Left lobe of liver (tissue), 2 donors: Measurements from ENCODE around the gene PAPPA2. TPM values are rescaled to one million over a fixed set of nuclear protein-coding genes. Genes with fewer than 3 reads are reported as not detected.
"Not testable (repeated sequence)": the region's sequence is repeated elsewhere in the genome, so short reads cannot be mapped to it uniquely, and the experiment has no call there.

Source experiments
- ATAC-seq: fragments of 200-7000 bp; cut with Tn5 transposase; one replicate; pipeline ENCODE4 v1.9.1; 2020; ENCODE audit warnings: mild to moderate bottlenecking, moderate library complexity
- DNase-seq: peaks from one replicate; pipeline ENCODE4 v3.0.0-alpha.2; 2020; ENCODE audit warnings: low spot score
- total RNA-seq: library from RNA; stranded (reverse); gene quantifications from one replicate; pipeline ENCODE4 v1.2.1, GENCODE V29; 2021
- donor health status: DM: no; HTN: no; CAD: no; lungs with moderate emphysema.
- donor health status: DM: no; HTN: yes; CAD: no.

PAPPA2 gene
- total RNA-seq, 1 donor from 2014 or later, result 0.45 TPM

DNA sequence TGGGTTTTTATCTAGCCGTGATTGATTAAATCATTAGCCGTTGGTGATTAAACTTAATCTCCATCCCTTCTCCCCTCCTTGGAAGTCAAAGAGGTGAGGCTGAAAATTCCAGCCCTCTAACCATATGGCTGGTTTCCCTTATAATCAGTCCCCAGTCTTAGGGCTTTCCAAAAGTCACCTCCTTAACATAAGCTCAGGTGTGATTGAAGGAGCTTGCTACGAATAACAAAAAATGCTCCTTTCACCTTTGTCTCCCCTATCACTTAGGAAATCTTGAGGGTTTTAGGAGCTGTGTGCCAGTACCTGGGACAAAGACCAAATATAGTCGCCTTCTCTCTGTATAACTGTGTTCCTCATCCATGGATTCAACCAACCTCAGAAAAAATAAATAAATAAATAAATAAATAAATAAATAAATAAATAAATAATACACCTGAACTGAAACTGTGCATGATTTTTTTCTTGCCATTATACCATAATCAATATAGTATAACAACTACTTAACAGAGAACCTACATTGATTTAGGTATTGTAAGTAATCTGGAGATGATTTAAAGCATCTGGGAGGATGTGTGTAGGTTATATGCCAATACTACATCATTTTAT is 82.2 kb downstream of the PAPPA2 start:
- DNase-seq (no peak), ATAC-seq (no peak)

DNA sequence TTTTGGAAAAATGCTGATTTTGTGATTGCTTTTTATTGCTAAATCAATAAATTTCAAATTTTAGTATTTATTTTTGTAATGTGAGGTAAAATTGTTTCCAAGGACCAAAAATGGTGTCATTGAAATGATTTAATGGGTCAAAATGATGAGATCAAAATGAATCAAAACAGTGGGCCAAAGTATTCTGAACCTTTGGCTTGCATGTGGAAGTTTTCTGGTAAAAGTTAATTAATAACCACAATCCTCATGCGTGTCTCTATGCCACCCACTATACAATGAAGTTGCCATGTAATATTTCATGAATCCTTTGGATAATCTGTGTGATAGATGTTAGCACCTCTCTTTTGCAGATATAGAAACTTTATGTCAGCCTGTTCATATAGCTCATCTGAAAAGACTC is 83.8 kb downstream of the PAPPA2 start:
- DNase-seq (no peak), ATAC-seq (peak; percentile 60)

DNA sequence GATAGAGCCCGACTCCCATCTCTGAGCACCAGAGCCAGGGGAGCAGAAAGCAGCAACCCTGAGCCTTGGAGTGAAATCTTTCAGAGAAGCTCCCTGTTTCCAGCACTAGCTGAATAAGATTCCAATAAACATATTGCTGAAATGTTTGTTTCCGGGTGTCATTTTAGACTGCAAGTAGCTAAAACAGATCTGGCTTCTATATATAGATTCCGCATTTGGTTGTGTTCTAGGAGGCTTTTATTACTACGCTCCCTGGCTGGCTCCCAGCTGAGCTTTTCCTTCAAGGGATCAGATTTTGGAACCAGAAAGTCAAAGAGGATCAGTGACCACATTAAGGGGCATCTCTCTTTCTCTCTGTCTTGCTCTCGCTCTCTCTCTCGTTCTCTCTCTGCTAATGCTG is 88.2 kb downstream of the PAPPA2 start:
- ATAC-seq (no peak), DNase-seq (no peak)

DNA sequence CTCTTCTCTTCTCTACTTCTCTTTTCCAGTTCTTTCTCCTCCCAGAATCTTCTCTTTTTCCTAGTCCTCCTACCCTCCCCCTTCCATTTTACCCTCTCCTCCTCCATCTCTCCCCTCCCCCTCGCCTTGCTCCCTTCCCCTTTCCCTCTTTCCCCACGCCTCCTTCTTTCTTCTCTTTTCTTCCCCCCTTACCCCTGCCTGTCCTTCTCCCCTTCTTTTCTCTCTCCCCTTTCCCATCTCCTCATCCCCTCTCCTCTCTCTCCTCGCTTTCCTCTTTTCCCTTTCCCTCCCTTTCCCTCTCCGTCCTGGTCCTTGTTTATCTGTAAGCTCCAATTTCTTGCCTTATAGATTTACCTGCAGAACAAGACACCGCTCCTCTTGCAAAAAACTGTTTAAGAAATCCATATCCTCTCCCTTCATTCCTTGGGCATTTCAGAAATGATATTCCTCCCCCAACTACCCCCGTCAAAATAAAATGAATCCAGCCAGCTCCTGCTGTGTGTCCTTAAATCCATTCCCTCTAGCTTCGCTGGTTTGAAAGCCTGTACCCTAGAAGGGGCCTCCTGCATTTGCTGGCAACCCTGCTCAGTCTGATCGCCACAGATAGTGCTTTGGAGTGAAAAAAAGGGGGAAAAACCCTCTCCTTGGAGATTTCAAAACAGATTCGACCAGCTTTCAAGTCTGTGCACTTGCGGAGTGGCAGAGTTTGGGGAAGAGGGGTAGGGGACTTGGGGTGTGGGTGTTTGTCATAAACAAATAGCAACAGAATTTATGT is 89.4 kb downstream of the PAPPA2 start:
- no peak for ATAC-seq

DNA sequence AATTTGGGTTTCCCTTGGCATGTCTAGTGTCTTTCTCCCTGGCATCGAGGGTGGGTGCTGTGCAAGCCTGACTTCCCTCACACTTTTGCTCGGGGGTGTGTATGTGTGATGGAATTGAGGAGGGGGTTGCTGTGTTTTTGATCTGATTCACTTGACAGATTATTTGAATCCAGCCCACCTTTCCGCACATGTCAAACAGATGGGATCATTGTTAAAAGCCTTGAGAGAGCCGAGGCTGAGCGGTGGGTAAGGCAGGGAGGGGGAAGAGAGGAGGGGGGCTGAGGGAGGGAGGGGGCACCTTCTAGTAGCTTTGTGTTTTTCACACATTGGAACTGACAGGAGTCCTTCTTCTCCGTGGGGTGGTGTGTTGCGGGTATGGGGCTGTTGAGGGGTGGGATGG is 90.0 kb downstream of the PAPPA2 start:
- DNase-seq, result no peak
- ATAC-seq, result no peak

More for the DNA sequence above, 89.4 kb downstream of the PAPPA2 start:
- DNase-seq, result no peak

DNA sequence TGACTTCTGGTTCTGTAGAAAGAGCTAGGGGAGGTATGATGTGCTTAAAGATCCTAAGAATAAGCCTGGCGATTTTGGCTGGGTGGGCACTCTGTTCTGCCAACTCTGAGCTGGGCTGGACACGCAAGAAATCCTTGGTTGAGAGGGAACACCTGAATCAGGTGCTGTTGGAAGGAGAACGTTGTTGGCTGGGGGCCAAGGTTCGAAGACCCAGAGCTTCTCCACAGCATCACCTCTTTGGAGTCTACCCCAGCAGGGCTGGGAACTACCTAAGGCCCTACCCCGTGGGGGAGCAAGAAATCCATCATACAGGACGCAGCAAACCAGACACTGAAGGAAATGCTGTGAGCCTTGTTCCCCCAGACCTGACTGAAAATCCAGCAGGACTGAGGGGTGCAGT is 93.3 kb downstream of the PAPPA2 start:
- no peak for DNase-seq
- no peak for ATAC-seq

DNA sequence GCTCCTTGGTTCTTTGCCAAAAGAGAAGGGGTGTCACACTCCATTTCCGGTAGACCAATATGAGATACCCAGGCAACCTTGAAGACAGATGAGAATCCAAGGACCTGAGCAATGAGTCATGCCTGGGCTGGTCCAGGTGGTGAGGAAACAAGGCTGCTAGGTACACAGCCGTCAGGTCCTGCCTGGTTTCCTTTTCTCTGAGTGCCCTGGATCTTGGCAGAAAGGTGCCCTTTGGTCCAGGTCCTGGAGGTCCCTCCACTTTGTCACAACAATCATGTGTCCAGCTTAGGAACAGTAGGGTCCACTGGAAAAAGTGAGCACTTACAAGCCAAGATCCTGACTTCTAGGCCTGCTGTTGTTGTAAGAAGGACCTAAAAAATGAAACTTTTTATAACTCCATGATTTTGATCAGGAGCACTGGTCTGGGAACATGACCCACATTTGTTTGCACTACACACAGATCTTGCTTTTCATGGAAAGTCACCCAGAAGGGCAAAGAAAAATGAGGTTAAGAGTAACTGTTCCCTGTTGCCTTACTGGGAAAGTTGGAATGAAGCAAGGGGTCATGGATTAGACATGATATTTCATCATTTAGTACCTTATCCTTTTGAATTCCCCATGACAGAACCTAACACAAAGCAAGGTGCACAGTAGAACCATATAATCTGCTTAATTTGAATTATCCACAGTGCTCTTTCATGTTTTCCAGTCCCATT is 94.7 kb downstream of the PAPPA2 start:
- DNase-seq (no peak), ATAC-seq (peak; percentile 61)

DNA sequence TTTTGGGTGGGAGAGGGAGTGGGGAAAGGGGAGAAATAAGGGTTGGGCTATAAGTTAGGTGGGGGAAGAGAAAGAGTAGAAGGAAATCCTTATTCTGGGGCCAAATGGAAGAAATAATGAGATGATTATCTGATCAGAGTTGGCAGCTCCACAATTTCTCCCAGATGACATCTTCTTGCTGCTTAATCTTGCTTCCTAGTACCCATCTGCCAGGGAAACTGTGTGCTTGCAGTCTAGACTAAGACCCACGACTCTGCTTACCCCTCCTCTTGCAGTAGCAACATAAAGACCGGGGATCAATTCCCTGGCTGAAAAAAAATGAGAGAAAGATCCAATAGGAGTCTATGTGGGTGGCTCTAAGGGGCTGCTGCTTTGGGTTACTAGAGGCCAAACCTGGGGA is 95.6 kb downstream of the PAPPA2 start:
- DNase-seq (no peak), ATAC-seq (no peak)

DNA sequence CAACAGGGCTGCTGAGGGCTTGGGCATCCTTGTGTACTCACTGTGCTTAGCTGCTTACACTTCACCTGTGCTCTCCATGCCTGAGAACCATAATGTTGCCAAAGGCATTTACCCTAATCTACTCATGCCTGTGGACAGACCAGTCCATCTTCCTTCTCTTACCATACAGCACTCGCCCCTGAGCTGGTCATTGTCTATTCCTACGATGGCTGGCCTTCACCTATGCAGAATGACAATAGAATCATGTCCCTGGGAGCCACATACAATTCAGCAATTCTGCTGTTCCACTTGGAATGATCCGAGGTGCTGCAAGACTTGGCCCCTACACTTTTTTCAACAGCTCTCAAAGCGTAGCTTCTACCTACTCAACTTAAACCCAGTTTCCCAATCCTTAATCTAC is 96.5 kb downstream of the PAPPA2 start:
- DNase-seq, result no peak
- ATAC-seq, result peak; percentile 15

DNA sequence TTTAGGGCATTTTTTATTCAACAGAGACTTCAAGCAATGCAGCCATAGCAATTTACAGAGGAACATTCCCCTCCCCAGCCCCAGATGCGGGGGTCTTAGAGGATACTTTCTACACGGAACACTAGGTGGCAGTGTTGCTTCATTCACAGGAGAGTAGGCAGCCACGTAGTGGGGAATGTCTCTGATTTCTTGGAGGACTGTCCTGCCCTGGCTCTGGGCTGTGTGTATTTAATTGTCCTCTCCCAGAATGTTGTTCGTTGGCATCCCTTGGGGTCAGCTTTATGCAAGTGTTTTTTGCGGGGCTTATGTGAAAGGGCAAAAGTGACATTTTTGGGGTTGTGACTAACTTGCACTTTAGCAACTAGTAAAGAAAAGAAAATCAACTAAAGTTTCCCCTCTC is 96.9 kb downstream of the PAPPA2 start:
- ATAC-seq, result peak; percentile 90
- DNase-seq, result no peak

DNA sequence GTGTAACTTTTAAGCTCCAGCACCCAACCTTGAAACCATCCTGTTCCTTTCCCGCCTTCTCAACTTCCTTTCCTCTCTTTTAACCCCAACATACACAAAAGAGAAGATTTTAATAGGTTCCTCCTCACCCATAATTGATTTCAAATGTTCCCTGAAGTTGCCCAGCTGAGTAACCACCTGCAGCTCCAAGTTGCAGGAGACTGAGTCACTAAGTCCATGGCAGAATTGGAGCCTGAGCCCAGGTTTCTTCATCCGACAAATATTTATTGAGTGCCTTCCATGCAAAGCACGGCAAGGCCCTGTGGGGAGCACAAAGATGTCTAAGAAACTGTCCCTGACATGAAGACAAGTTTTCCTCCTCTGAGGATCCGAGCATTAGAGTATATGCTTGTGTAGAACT is 97.7 kb downstream of the PAPPA2 start:
- no peak for ATAC-seq
- DNase-seq, result no peak

DNA sequence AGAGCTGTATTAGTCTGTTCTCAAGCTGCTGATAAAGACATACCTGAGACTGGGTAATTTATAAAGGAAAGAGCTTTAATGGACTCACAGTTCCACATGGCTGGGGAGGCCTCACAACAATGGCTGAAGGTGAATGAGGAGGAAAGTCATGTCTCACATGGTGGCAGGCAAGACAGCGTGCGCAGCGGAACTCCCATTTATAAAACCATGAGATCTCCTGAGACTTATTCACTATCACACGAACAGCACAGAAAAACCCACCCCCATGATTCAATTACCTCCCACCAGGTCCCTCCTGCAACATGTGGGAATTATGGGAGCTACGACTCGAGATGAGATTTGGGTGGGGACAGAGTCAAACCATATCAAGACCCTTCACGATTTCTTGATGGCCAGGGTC is 98.8 kb downstream of the PAPPA2 start:
- not testable (repeated sequence) for DNase-seq, ATAC-seq

DNA sequence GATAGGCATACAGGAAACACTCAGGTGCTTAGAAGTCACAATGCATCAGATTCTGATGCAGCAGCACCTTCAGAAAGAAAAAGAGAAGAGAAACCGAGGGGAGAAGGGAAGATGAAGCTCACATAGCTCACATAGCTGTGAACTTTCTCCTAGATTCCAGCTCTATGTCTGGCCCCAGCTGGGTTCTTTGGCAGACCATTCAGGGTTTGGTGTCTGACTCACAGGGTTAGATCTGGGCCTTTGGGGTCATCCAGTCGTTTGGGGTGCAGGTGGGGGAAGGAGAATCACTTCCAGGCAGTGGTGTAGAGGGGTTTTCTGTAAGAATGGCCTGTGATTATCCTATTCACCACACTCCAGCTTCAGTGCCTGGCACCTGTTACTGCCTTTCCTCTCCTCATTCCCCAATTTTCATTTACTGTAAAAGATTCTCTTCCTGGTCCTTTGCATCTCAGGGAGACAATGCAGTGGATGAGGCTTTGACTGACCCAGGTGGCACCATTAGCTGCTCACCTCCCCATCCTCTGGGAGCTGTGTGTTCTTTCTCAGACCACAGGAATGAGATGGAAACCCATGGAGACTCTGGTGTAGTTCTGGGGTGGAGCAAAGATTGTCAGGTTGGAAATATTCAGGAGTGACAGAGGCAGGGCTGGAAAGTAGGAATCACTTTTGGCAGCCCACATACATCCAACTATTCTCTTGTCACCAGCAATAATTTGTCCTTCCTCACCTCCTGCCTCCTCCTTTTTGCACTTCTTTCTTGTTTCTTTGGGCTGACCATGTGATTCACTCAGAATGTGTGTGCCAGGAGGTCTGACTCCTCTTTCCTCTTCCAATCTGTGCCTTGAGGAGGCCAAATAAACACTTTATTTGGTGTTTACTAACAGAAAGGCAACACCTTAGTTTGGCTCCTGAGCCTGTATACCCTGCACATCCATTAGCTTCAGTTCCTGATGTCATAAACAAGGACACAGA is 103.3 kb downstream of the PAPPA2 start:
- ATAC-seq (no peak), DNase-seq (no peak)

DNA sequence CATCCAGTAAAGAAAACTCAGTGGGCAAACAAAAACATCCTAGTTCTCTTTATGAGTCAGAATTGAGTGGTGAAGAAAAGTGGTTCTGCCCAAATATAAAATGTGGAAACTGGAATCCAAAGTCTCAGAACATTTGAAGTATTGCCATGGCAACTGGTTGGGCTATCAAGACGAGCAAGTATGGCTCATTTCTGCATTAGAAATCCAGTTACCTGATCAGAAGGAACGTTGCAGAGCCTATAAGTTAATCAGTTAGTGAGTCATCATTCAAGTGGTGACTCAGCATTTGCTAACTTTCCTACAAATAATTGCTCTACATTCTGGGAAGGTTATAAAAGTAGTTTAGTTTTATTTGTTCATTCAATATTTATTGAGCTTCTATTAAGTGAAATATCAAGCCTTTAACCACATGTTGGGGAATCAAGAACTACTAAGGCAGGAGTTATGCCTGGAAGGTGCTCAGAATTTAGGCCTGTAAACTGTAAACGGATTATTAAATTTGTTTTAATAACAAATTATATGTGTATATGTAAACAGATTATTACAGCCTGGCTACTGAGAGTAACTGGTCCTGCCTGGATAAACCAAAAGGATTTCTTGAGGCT is 104.3 kb downstream of the PAPPA2 start:
- ATAC-seq, result no peak
- DNase-seq, result no peak

DNA sequence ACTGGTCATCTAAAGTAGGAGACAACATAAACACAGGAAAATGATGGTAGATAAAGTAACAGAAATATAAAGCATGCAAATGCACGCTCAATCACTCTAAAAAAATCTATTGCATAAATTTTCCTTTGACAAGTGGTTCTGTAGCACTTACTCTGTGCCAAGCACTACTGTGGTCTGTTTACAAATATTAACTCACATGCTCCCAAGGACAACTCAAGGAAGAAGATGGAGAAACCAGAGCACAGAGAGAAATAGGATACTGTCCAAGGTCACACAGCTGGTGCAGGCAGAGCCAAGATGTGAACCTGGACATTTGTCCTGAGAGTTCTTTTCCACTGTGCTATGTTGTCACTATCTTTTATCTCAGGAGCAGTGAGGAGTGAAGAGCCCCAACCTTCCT is 105.2 kb downstream of the PAPPA2 start:
- DNase-seq, result no peak
- no peak for ATAC-seq

DNA sequence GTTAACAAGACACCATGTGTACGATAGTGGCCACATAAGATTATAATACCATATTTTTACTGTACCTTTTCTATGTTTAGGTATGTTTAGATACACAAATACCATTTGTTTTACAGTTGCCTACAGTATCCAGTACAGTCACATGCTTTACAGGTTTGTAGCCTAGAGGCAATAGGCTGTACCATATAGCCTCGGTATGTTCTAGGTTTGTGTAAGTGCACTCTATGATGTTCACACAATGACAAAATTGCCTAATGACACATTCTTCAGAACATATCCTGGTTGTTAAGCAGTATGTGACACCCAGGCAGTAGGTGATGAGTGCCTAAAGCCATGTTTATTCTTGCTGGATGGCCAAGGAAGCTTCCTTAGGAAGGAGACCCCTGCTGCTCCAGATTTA is 111.8 kb downstream of the PAPPA2 start:
- no peak for DNase-seq

DNA sequence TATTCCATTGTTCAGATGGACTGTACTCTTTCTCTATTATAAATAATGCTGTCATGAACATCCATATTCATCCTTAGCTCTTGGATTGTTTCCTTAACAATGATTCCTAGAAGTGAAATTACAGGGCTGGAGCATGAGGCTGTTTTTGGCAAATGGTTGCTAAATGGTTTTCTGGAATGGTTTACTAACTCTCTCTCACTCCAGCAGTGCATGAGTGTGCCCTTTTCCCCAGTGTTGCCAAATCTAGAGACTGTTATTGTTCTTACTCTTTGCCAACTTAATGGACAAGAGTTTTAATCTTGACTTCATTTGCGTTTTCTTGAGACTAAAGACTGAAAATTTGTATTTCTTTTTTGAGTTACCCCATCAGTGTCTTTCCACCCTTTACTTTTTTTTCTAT is 113.0 kb downstream of the PAPPA2 start:
- no peak for ATAC-seq
- DNase-seq, result no peak

More for the DNA sequence above, 111.8 kb downstream of the PAPPA2 start:
- no peak for ATAC-seq

DNA sequence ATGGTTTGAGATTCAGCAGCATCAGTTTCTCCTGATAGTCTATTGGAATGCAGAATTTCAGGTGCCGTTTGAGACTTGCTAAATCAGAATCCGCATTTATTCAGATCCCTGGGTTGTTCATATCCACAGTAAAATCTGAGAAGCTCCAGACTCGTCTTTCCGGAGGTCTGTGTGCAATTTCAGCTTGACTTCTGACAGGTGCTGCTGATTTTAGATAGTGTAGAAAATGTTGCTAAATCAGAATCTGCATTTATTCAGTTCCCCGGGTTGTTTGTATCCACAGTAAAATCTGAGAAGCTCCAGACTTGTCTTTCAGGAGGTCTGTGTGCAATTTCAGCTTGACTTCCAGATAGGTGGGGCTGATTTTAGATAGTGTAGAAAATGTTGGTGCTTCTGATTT is 113.7 kb downstream of the PAPPA2 start:
- ATAC-seq (no peak), DNase-seq (no peak)

DNA sequence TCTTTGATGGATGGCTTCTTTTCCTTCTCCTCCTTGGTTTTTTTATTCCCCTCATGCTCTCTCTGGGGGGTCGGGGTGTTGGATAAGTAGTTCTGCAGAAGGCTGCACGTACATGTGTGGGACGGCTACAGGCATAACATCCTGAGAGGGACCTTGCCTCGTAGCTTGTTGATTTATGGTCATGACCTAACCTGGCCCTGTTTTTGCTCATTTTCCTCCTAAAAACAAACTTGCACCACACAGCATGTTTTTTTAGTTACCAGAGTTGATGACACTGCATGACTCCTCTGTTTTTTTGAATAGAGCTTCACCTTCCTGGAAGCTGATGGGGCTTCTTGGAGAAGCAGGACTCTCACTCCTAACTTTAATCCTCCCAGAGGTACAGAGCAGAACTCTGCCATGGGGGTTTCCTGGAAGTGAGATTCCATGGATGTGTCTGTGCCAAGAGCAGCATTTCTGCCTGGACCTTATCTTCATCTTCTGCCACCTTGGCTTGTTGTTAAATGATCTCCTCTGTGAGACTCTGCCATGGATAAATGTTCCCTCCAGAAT is 114.7 kb downstream of the PAPPA2 start:
- DNase-seq, result no peak
- no peak for ATAC-seq

DNA sequence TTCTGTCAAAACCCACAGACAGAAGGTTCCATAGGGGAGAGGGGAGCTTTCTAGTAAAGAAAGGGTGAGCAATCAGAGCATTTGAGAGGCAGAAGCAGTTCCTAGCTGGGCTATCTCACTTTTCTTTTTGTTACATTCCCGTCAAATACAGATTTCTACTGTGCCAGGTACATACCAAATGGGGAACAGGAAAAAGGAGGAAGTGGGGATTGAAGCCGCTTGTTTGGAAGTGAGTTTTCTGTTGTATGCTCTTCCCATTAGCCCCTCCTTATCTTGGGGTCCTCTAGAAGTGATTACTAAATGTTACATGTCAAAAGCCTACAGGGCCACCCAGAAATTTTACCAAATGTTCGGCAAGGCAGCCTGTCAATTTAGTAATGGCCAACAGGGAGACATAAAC is 116.1 kb downstream of the PAPPA2 start:
- DNase-seq, result no peak
- ATAC-seq, result no peak
